ENCODE data around the gene FANCI. TPM values are rescaled to one million over a fixed set of nuclear protein-coding genes. Genes with fewer than 3 reads are reported as not detected.

Gene FANCI
- total and polyA plus RNA-seq, 2 of the 13 experiments (the other 11 are each of a cell fraction or from before 2014, with no cell fraction given): 15.7 to 68.8 TPM

DNA sequence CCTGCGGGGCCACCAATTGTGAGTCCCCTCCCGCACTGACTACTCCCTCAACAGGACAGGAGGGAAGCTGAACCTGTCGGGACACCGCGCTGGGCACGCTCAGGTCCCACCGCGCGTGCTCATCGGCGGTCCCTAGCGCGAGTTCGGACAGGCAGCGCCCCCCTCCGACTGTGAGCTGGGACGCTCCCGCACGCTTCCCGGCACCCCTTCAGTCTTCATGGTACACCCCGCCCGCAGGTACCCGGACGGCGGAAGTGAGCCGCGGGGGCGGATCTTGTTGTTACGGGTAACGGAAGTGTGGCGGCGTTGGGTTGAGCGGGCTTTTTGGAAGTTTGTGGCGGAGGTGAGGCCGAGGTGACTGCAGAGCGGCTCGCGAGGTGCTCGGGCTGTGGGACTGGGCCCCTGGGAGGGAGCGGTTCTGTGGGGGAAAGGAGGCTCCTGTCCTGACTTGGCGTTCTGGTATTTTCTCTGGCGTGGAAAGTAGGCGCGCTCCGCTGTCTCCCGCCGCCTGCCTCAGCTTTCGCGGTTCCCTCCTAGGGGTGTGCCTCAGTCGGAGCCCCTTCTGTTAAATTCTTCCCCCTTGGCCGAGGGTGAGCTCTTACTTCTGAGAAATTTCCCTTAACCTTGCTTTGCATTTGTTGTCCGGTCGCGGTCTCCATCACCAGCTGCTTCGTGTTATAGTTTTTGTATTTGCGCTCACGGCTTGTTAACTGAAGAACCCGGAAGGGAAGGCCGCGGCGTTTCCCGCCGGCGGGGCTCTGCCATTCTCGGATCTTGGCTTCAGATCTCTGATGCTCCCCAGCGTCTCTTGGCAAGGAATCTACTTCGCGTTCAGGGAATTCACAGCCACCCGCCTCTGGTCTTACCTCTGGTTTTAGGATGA, at the start of gene FANCI (continued):
- TF ChIP-seq ELF1 (CRISPR knock-in tag; IDR thresholded peaks at IDR 0.05): peak; percentile 86
- peak; percentile 45; the same call in 1 of the 2 replicates for TF ChIP-seq ZNF670 (CRISPR knock-in tag; IDR thresholded peaks at IDR 0.05; ENCODE audit: borderline replicate concordance)
- TF ChIP-seq ZNF234 (CRISPR knock-in tag; conservative IDR thresholded peaks at IDR 0.05): no peak
- peak; percentile 97 for TF ChIP-seq MXI1 (IDR thresholded peaks at IDR 0.05; ENCODE audit: borderline replicate concordance, low read depth, low read length)
- TF ChIP-seq MTF2 (CRISPR knock-in tag; IDR thresholded peaks at IDR 0.05; ENCODE audit: borderline replicate concordance): peak; percentile 81; the same call in 1 of the 2 replicates
- TF ChIP-seq, protein P1, sequence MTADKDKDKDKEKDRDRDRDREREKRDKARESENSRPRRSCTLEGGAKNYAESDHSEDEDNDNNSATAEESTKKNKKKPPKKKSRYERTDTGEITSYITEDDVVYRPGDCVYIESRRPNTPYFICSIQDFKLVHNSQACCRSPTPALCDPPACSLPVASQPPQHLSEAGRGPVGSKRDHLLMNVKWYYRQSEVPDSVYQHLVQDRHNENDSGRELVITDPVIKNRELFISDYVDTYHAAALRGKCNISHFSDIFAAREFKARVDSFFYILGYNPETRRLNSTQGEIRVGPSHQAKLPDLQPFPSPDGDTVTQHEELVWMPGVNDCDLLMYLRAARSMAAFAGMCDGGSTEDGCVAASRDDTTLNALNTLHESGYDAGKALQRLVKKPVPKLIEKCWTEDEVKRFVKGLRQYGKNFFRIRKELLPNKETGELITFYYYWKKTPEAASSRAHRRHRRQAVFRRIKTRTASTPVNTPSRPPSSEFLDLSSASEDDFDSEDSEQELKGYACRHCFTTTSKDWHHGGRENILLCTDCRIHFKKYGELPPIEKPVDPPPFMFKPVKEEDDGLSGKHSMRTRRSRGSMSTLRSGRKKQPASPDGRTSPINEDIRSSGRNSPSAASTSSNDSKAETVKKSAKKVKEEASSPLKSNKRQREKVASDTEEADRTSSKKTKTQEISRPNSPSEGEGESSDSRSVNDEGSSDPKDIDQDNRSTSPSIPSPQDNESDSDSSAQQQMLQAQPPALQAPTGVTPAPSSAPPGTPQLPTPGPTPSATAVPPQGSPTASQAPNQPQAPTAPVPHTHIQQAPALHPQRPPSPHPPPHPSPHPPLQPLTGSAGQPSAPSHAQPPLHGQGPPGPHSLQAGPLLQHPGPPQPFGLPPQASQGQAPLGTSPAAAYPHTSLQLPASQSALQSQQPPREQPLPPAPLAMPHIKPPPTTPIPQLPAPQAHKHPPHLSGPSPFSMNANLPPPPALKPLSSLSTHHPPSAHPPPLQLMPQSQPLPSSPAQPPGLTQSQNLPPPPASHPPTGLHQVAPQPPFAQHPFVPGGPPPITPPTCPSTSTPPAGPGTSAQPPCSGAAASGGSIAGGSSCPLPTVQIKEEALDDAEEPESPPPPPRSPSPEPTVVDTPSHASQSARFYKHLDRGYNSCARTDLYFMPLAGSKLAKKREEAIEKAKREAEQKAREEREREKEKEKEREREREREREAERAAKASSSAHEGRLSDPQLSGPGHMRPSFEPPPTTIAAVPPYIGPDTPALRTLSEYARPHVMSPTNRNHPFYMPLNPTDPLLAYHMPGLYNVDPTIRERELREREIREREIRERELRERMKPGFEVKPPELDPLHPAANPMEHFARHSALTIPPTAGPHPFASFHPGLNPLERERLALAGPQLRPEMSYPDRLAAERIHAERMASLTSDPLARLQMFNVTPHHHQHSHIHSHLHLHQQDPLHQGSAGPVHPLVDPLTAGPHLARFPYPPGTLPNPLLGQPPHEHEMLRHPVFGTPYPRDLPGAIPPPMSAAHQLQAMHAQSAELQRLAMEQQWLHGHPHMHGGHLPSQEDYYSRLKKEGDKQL (CRISPR knock-in tag; IDR thresholded peaks at IDR 0.05; ENCODE audit: low read depth): no peak
- TF ChIP-seq HOXA9 (CRISPR knock-in tag; IDR thresholded peaks at IDR 0.05; ENCODE audit: borderline replicate concordance): no peak
- TF ChIP-seq PHF20 (CRISPR knock-in tag; IDR thresholded peaks at IDR 0.05): peak; percentile 83
- TF ChIP-seq ZNF335 (CRISPR knock-in tag; IDR thresholded peaks at IDR 0.05): 0 out of 2 replicates have a peak, but pooled peaks have one; percentile 59
- TF ChIP-seq NFYB (CRISPR knock-in tag; IDR thresholded peaks at IDR 0.05): no peak; the same call in 1 of the 2 replicates
- TF ChIP-seq SIX1 (CRISPR knock-in tag; IDR thresholded peaks at IDR 0.05; ENCODE audit: borderline replicate concordance): no peak
- TF ChIP-seq, protein P2, sequence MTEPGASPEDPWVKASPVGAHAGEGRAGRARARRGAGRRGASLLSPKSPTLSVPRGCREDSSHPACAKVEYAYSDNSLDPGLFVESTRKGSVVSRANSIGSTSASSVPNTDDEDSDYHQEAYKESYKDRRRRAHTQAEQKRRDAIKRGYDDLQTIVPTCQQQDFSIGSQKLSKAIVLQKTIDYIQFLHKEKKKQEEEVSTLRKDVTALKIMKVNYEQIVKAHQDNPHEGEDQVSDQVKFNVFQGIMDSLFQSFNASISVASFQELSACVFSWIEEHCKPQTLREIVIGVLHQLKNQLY (CRISPR knock-in tag; IDR thresholded peaks at IDR 0.05): no peak
- TF ChIP-seq PHF21A (CRISPR knock-in tag; IDR thresholded peaks at IDR 0.05): peak; percentile 72; the same call in 1 of the 2 replicates
- 0 out of 2 replicates have a peak, but pooled peaks have one; percentile 36 for TF ChIP-seq ZNF317 (CRISPR knock-in tag; IDR thresholded peaks at IDR 0.05)
- no peak for TF ChIP-seq PTBP1 (IDR thresholded peaks at IDR 0.05; ENCODE audit: low read depth, low read length, poor library complexity, severe bottlenecking)
- TF ChIP-seq, protein P3, sequence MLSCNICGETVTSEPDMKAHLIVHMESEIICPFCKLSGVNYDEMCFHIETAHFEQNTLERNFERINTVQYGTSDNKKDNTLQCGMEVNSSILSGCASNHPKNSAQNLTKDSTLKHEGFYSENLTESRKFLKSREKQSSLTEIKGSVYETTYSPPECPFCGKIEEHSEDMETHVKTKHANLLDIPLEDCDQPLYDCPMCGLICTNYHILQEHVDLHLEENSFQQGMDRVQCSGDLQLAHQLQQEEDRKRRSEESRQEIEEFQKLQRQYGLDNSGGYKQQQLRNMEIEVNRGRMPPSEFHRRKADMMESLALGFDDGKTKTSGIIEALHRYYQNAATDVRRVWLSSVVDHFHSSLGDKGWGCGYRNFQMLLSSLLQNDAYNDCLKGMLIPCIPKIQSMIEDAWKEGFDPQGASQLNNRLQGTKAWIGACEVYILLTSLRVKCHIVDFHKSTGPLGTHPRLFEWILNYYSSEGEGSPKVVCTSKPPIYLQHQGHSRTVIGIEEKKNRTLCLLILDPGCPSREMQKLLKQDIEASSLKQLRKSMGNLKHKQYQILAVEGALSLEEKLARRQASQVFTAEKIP (CRISPR knock-in tag; IDR thresholded peaks at IDR 0.05; ENCODE audit: borderline replicate concordance): no peak
- TF ChIP-seq MAFK (conservative IDR thresholded peaks at IDR 0.05 in 1 of 2, IDR thresholded peaks at IDR 0.05 in 1 of 2; ENCODE audit: low read length in 2 of 2): no peak
- TF ChIP-seq ZNF451 (CRISPR knock-in tag; IDR thresholded peaks at IDR 0.05): peak; percentile 70; the same call in 1 of the 2 replicates
- TF ChIP-seq PAWR (CRISPR knock-in tag; IDR thresholded peaks at IDR 0.05; ENCODE audit: borderline replicate concordance): no peak
- TF ChIP-seq, protein P4, sequence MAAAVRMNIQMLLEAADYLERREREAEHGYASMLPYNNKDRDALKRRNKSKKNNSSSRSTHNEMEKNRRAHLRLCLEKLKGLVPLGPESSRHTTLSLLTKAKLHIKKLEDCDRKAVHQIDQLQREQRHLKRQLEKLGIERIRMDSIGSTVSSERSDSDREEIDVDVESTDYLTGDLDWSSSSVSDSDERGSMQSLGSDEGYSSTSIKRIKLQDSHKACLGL (CRISPR knock-in tag; IDR thresholded peaks at IDR 0.05): peak; percentile 87
- TF ChIP-seq ZNF343 (CRISPR knock-in tag; IDR thresholded peaks at IDR 0.05): 0 out of 2 replicates have a peak, but pooled peaks have one; percentile 39

All from HepG2 (cell line).